Mesenteric fat pad (tissue), 1 donor: ENCODE data around the gene MYLIP. TPM values are rescaled to one million over a fixed set of nuclear protein-coding genes. Genes with fewer than 3 reads are reported as not detected.
A peak's percentile ranks its signal among the peaks of the same experiment; 100 is the strongest.

ENCODE experiments used
- DNase-seq: peaks from one replicate; pipeline ENCODE4 v3.0.0-alpha.2; 2020; ENCODE audit warnings: low spot score
- long read RNA-seq: library from polyadenylated mRNA; unstranded; transcript quantifications from one replicate; pipeline ENCODE4 v2.0.0, GENCODE V29; 2020
- total RNA-seq: library from RNA; stranded (reverse); fragmentation: NEBNext Ultra II Directional; extraction: Animal tissue kit (Norgen Biotek cat#: 25700); gene quantifications from one replicate; pipeline ENCODE4 v1.2.1, GENCODE V29; 2021
- donor health status: DM: yes; HTN: yes; CAD: no.

MYLIP gene
- 19.7 TPM for total RNA-seq
- long read RNA-seq, transcript MYLIP-202 (7 exons, 1,666 nt) = major isoform, 5 of 15 reads
- long read RNA-seq, partial matches to known transcripts = 9 of 15 reads
- long read RNA-seq, other reads (novel, unspliced or antisense) = 1 of 15 reads

- peak; percentile 99 for DNase-seq
Observed at GRCh38 chr6:16128759-16129622, at the start of gene MYLIP. Gene MYLIP, plus strand, starts transcription at chr6:16129086. Its CDS starts 237 bp downstream, at chr6:16129323.

- no peak for DNase-seq
Observed at GRCh38 chr6:16079354-16079753, 49.5 kb upstream of the MYLIP start.

GRCh38 chr6:16080204-16080603 lies 48.7 kb upstream of the MYLIP start:
- no peak for DNase-seq

GRCh38 chr6:16081326-16081725 lies 47.6 kb upstream of the MYLIP start:
- DNase-seq = no peak

- no peak for DNase-seq
Observed at GRCh38 chr6:16082361-16082760, 46.5 kb upstream of the MYLIP start.

- no peak for DNase-seq
Observed at GRCh38 chr6:16086965-16087364, 41.9 kb upstream of the MYLIP start.

GRCh38 chr6:16087386-16087785 lies 41.5 kb upstream of the MYLIP start:
- DNase-seq = no peak

- DNase-seq = no peak
Observed at GRCh38 chr6:16088409-16088808, 40.5 kb upstream of the MYLIP start.

GRCh38 chr6:16089232-16090062 lies 39.4 kb upstream of the MYLIP start:
- no peak for DNase-seq

- no peak for DNase-seq
Observed at GRCh38 chr6:16090452-16090851, 38.4 kb upstream of the MYLIP start.

GRCh38 chr6:16090920-16091319 lies 38.0 kb upstream of the MYLIP start:
- no peak for DNase-seq

GRCh38 chr6:16092140-16092539 lies 36.7 kb upstream of the MYLIP start:
- DNase-seq = no peak

GRCh38 chr6:16092990-16093389 lies 35.9 kb upstream of the MYLIP start:
- DNase-seq = no peak

- DNase-seq = no peak
Observed at GRCh38 chr6:16095180-16095579, 33.7 kb upstream of the MYLIP start.

GRCh38 chr6:16097382-16098171 lies 31.3 kb upstream of the MYLIP start:
- no peak for DNase-seq

- DNase-seq = no peak
Observed at GRCh38 chr6:16098211-16098610, 30.7 kb upstream of the MYLIP start.

GRCh38 chr6:16102208-16102607 lies 26.7 kb upstream of the MYLIP start:
- DNase-seq = no peak

- DNase-seq = no peak
Observed at GRCh38 chr6:16103722-16104121, 25.2 kb upstream of the MYLIP start.

- no peak for DNase-seq
Observed at GRCh38 chr6:16104624-16105433, 24.1 kb upstream of the MYLIP start.

- no peak for DNase-seq
Observed at GRCh38 chr6:16105854-16106253, 23.0 kb upstream of the MYLIP start.
